Suppressor macrophage treated with lipopolysaccharide for 4 hours (primary cell): ENCODE results near the gene PCGF1.
"Not testable (repeated sequence)": the region's sequence is repeated elsewhere in the genome, so short reads cannot be mapped to it uniquely, and the experiment has no call there.

Experiments used
- DNase-seq: peaks from one replicate; pipeline ENCODE4 v3.0.0-alpha.2; 2020

Gene PCGF1

GRCh38 chr2:74498500-74499266, 8.8 kb downstream of the PCGF1 start:
- DNase-seq: peak; percentile 58

- no peak for DNase-seq
Measured at GRCh38 chr2:74497777-74498499, 9.6 kb downstream of the PCGF1 start.

GRCh38 chr2:74496997-74497776, 10.3 kb downstream of the PCGF1 start:
- DNase-seq: no peak

GRCh38 chr2:74495440-74495839, 12.1 kb downstream of the PCGF1 start:
- DNase-seq: no peak

- DNase-seq: no peak
Measured at GRCh38 chr2:74493546-74493945, 13.9 kb downstream of the PCGF1 start.

- DNase-seq: no peak
Measured at GRCh38 chr2:74491648-74492544, 15.6 kb downstream of the PCGF1 start.

GRCh38 chr2:74489906-74490305, 17.6 kb downstream of the PCGF1 start:
- DNase-seq: no peak

GRCh38 chr2:74488643-74489481, 18.6 kb downstream of the PCGF1 start:
- no peak for DNase-seq

GRCh38 chr2:74486141-74486540, 21.4 kb downstream of the PCGF1 start:
- DNase-seq: no peak

- DNase-seq: not testable (repeated sequence)
Measured at GRCh38 chr2:74483675-74484164, 23.8 kb downstream of the PCGF1 start.

GRCh38 chr2:74482801-74483674, 24.5 kb downstream of the PCGF1 start, which contains the start of the genes CCDC142 and TTC31:
CCDC142 (minus strand) TSS chr2:74482998; CDS start chr2:74482837, 161 bp downstream.
TTC31 (plus strand) TSS chr2:74483081; CDS start chr2:74483096, 15 bp downstream.
- peak; percentile 97 for DNase-seq

GRCh38 chr2:74481961-74482800, 25.3 kb downstream of the PCGF1 start:
- DNase-seq: peak; percentile 9

- peak; percentile 73 for DNase-seq
Measured at GRCh38 chr2:74481431-74481830, 26.1 kb downstream of the PCGF1 start.

GRCh38 chr2:74474899-74475298, 32.6 kb downstream of the PCGF1 start:
- no peak for DNase-seq

- no peak for DNase-seq
Measured at GRCh38 chr2:74474481-74474880, 33.0 kb downstream of the PCGF1 start.

GRCh38 chr2:74472945-74473258, 34.6 kb downstream of the PCGF1 start:
- DNase-seq: no peak

GRCh38 chr2:74472086-74472944, 35.2 kb downstream of the PCGF1 start, which contains the start of gene MRPL53:
MRPL53 (minus strand) TSS chr2:74472680; CDS start chr2:74472660, 20 bp downstream.
- peak; percentile 96 for DNase-seq
